Karpas-422 (cell line): ENCODE data around the gene NDUFS6. TPM values are rescaled to one million over a fixed set of nuclear protein-coding genes. Genes with fewer than 3 reads are reported as not detected.

Source experiments
- DNase-seq: peaks from one replicate; pipeline ENCODE4 v3.0.0-alpha.2; 2015
- H2AFZ ChIP-seq: fragments of 200-600 bp; sonication (generic); 2 replicates; pipeline ENCODE4 v1.6.1; 2014; ENCODE audit warnings: antibody characterized with exemption, low read length, mixed read lengths
- H3K27ac ChIP-seq: fragments of 200-600 bp; sonication (generic); 2 replicates; pipeline ENCODE4 v1.5.1; 2014; ENCODE audit warnings: mild to moderate bottlenecking, low read length, moderate library complexity
- H3K27me3 ChIP-seq: fragments of 200-600 bp; sonication (generic); 2 replicates; pipeline ENCODE4 v1.6.1; 2014; ENCODE audit warnings: low read length, mixed read lengths
- H3K36me3 ChIP-seq: fragments of 200-600 bp; sonication (generic); 2 replicates; pipeline ENCODE4 v1.6.1; 2014; ENCODE audit warnings: low read length, mixed read lengths; ENCODE audit not compliant: insufficient read depth
- H3K4me1 ChIP-seq: fragments of 200-600 bp; sonication (generic); 2 replicates; pipeline ENCODE4 v1.6.1; 2014; ENCODE audit warnings: mild to moderate bottlenecking, low read length, mixed read lengths
- H3K4me2 ChIP-seq: fragments of 200-600 bp; sonication (generic); 2 replicates; pipeline ENCODE4 v1.6.1; 2014; ENCODE audit warnings: low read length, low read depth, mild to moderate bottlenecking; ENCODE audit not compliant: poor library complexity, severe bottlenecking
- H3K4me3 ChIP-seq: fragments of 200-600 bp; sonication (generic); 2 replicates; pipeline ENCODE4 v1.5.1; 2014; ENCODE audit warnings: mild to moderate bottlenecking, antibody characterized with exemption, low read length, mixed read lengths
- H3K79me2 ChIP-seq: fragments of 200-600 bp; sonication (generic); 2 replicates; pipeline ENCODE4 v1.6.1; 2014; ENCODE audit warnings: mild to moderate bottlenecking, low read length, mixed read lengths
- H3K9ac ChIP-seq: fragments of 200-600 bp; sonication (generic); 2 replicates; pipeline ENCODE4 v1.6.0; 2014; ENCODE audit warnings: low read length
- H3K9me2 ChIP-seq: fragments of 200-600 bp; sonication (generic), shearing (Covaris generic); replicated peaks from 2 replicates; pipeline ENCODE4 v1.6.0; 2014; ENCODE audit warnings: mild to moderate bottlenecking, low read length, moderate library complexity; ENCODE audit not compliant: insufficient read depth
- H3K9me3 ChIP-seq: fragments of 300-700, 200-600 bp; sonication (generic); 2 replicates; pipeline ENCODE4 v1.6.1; 2014; ENCODE audit warnings: low read length, mixed read lengths
- H4K20me1 ChIP-seq: fragments of 200-600 bp; sonication (generic); 2 replicates; pipeline ENCODE4 v1.6.1; 2014; ENCODE audit warnings: mild to moderate bottlenecking, antibody characterized with exemption, low read length, low read depth; ENCODE audit not compliant: insufficient read depth
- total RNA-seq: library from RNA; depleted of rRNA; stranded (reverse); fragments of >200 nt; shearing (Covaris generic); gene quantifications from 2 replicates; pipeline ENCODE4 v1.2.3, GENCODE V29; 2014; ENCODE audit warnings: low replicate concordance

NDUFS6 gene
- total RNA-seq, 1 experiment from 2014 or later, result 41.4 TPM

- Histone ChIP-seq H3K79me2 (no peaks in the 10 kb centered on the region), H3K36me3 (no peaks in the 10 kb centered on the region), H3K9me3 (no peaks in the 10 kb centered on the region), H3K4me2 (no peak overlapping the region), H3K4me3 (no peak overlapping the region), H3K4me1 (peaks cover 12% of the 10 kb centered on the region), H3K27me3 (no peaks in the 10 kb centered on the region), H3K9ac (no peak overlapping the region), H2AFZ (no peak overlapping the region), H3K9me2 (no peaks in the 10 kb centered on the region), H4K20me1 (no peaks in the 10 kb centered on the region), H3K27ac (no peak overlapping the region)
- peak; percentile 65 for DNase-seq
Observed at GRCh38 chr5:1763548-1763911, 37.7 kb upstream of the NDUFS6 start.

- Histone ChIP-seq H3K4me3 (no peak overlapping the region), H3K27ac (no peak overlapping the region), H3K4me2 (no peak overlapping the region), H3K9ac (no peak overlapping the region), H4K20me1 (no peaks in the 10 kb centered on the region), H2AFZ (no peak overlapping the region), H3K9me2 (no peaks in the 10 kb centered on the region), H3K36me3 (no peaks in the 10 kb centered on the region), H3K27me3 (no peaks in the 10 kb centered on the region), H3K9me3 (no peaks in the 10 kb centered on the region), H3K4me1 (peaks cover 12% of the 10 kb centered on the region), H3K79me2 (no peaks in the 10 kb centered on the region)
- DNase-seq, result no peak
Observed at GRCh38 chr5:1763960-1764605, 37.1 kb upstream of the NDUFS6 start.

- H4K20me1 ChIP-seq, result no peaks in the 10 kb centered on the region
- no peak overlapping the region for H3K9ac ChIP-seq
- no peak overlapping the region for H3K4me3 ChIP-seq
- H3K9me3 ChIP-seq, result no peaks in the 10 kb centered on the region
- H2AFZ ChIP-seq, result no peak overlapping the region
- H3K36me3 ChIP-seq, result no peaks in the 10 kb centered on the region
- H3K27ac ChIP-seq, result no peak overlapping the region
- H3K27me3 ChIP-seq, result no peaks in the 10 kb centered on the region
- no peaks in the 10 kb centered on the region for H3K9me2 ChIP-seq
- DNase-seq, result no peak
- H3K79me2 ChIP-seq, result no peaks in the 10 kb centered on the region
- no peak overlapping the region for H3K4me2 ChIP-seq
- peaks cover 12% of the 10 kb centered on the region for H3K4me1 ChIP-seq
Observed at GRCh38 chr5:1764606-1764960, 36.6 kb upstream of the NDUFS6 start.

- Histone ChIP-seq H3K9me3 (no peaks in the 10 kb centered on the region), H3K4me2 (no peak overlapping the region), H3K27me3 (no peaks in the 10 kb centered on the region)
Observed at GRCh38 chr5:1765141-1765879, 35.9 kb upstream of the NDUFS6 start.

GRCh38 chr5:1765880-1766235 lies 35.3 kb upstream of the NDUFS6 start:
- no peak overlapping the region for H2AFZ ChIP-seq
- H3K9ac ChIP-seq, result no peak overlapping the region
- H3K79me2 ChIP-seq, result no peaks in the 10 kb centered on the region
- H3K9me2 ChIP-seq, result no peaks in the 10 kb centered on the region
- no peaks in the 10 kb centered on the region for H3K36me3 ChIP-seq
- no peaks in the 10 kb centered on the region for H3K9me3 ChIP-seq
- DNase-seq, result no peak
- no peak overlapping the region for H3K4me3 ChIP-seq
- no peaks in the 10 kb centered on the region for H3K27me3 ChIP-seq
- no peak overlapping the region for H3K4me2 ChIP-seq
- no peak overlapping the region for H3K27ac ChIP-seq
- peaks cover 12% of the 10 kb centered on the region for H3K4me1 ChIP-seq
- H4K20me1 ChIP-seq, result no peaks in the 10 kb centered on the region

More at GRCh38 chr5:1765141-1765879, 35.9 kb upstream of the NDUFS6 start:
- H3K36me3 ChIP-seq, result no peaks in the 10 kb centered on the region
- H3K4me1 ChIP-seq, result peaks cover 12% of the 10 kb centered on the region
- peak; percentile 50 for DNase-seq
- H3K27ac ChIP-seq, result no peak overlapping the region
- no peaks in the 10 kb centered on the region for H4K20me1 ChIP-seq
- no peak overlapping the region for H3K9ac ChIP-seq
- no peak overlapping the region for H2AFZ ChIP-seq
- no peak overlapping the region for H3K4me3 ChIP-seq
- no peaks in the 10 kb centered on the region for H3K9me2 ChIP-seq
- no peaks in the 10 kb centered on the region for H3K79me2 ChIP-seq

- no peak for DNase-seq
- no peak overlapping the region for H3K4me3 ChIP-seq
Observed at GRCh38 chr5:1767524-1768282, 33.5 kb upstream of the NDUFS6 start.

GRCh38 chr5:1768283-1769000 lies 32.8 kb upstream of the NDUFS6 start:
- Histone ChIP-seq H4K20me1 (no peaks in the 10 kb centered on the region), H3K9me2 (no peaks in the 10 kb centered on the region), H3K27me3 (no peaks in the 10 kb centered on the region), H3K4me1 (peaks cover 12% of the 10 kb centered on the region), H3K4me3 (no peak overlapping the region), H3K9ac (no peak overlapping the region), H3K9me3 (no peaks in the 10 kb centered on the region), H3K79me2 (no peaks in the 10 kb centered on the region), H3K27ac (no peak overlapping the region), H3K4me2 (no peak overlapping the region), H2AFZ (no peak overlapping the region), H3K36me3 (no peaks in the 10 kb centered on the region)
- no peak for DNase-seq

More at GRCh38 chr5:1767524-1768282, 33.5 kb upstream of the NDUFS6 start:
- Histone ChIP-seq H3K36me3 (no peaks in the 10 kb centered on the region), H3K9me2 (no peaks in the 10 kb centered on the region), H3K27ac (no peak overlapping the region), H3K9ac (no peak overlapping the region), H3K79me2 (no peaks in the 10 kb centered on the region), H3K27me3 (no peaks in the 10 kb centered on the region), H4K20me1 (no peaks in the 10 kb centered on the region), H3K4me1 (peaks cover 12% of the 10 kb centered on the region), H3K4me2 (no peak overlapping the region), H2AFZ (no peak overlapping the region), H3K9me3 (no peaks in the 10 kb centered on the region)
